Measurements from ENCODE around the gene SLC16A10. TPM values are rescaled to one million over a fixed set of nuclear protein-coding genes. Genes with fewer than 3 reads are reported as not detected.
A peak's percentile ranks its signal among the peaks of the same experiment; 100 is the strongest.
"Not testable (repeated sequence)": the region's sequence is repeated elsewhere in the genome, so short reads cannot be mapped to it uniquely, and the experiment has no call there.

Gene SLC16A10
- total RNA-seq, 1 donor from 2014 or later: 1.9 TPM

DNA sequence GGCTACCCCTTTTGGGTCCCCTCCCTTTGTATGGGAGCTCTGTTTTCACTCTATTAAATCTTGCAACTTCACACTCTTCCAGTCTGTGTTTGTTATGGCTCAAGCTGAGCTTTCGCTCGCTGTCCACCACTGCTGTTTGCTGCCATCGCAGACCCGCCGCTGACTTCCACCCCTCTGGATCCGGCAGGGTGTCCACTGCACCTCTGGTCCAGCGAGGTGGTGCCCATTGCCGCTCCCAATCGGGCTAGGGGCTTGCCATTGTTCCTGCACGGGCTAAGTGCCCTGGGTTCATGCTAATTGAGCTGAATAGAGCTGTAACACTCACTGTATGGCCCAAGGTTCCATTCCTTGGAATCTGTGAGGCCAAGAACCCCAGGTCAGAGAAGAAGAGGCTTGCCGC, 43.7 kb downstream of the SLC16A10 start:
- DNase-seq (ENCODE audit: low read depth): not testable (repeated sequence)

DNA sequence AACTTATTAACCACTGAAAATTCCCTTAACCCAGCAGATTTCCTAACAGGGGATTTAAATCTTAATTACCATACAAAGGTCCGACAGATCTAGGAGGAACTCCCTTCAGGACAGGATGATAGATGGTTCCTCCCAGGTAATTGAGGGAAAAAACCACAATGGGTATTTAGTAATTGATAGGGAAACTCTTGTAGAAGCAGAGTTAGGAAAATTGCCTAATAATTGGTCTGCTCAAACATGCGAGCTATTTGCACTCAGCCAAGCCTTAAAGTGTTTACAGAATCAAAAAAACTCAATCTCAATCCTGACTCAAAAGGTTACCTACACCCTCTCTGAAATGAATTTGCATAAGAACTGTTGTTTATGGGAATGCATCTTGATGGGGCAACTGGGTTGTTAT, 45.4 kb downstream of the SLC16A10 start:
- DNase-seq (ENCODE audit: low read depth): not testable (repeated sequence)

DNA sequence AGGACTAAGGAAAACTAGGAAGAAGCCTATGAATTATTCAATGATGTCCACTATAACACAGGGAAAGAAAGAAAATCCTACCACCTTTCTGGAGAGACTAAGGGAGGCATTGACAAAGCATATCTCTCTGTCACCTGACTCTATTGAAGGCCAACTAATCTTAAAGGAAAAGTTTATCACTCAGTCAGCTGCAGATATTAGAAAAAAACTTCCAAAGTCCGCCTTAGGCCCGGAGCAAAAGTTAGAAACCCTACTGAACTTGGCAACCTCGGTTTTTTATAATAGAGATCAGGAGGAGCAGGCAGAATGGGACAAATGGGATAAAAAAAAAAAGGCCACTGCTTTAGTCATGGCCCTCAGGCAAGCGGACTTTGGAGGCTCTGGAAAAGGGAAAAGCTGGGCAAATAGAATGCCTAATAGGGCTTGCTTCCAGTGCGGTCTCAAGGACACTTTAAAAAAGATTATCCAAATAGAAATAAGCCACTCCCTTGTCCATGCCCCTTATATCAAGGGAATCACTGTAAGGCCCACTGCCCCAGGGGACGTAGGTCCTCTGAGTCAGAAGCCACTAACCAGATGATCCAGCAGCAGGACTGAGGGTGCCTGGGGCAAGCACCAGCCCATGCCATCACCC, 47.0 kb downstream of the SLC16A10 start:
- DNase-seq (ENCODE audit: low read depth): not testable (repeated sequence)

DNA sequence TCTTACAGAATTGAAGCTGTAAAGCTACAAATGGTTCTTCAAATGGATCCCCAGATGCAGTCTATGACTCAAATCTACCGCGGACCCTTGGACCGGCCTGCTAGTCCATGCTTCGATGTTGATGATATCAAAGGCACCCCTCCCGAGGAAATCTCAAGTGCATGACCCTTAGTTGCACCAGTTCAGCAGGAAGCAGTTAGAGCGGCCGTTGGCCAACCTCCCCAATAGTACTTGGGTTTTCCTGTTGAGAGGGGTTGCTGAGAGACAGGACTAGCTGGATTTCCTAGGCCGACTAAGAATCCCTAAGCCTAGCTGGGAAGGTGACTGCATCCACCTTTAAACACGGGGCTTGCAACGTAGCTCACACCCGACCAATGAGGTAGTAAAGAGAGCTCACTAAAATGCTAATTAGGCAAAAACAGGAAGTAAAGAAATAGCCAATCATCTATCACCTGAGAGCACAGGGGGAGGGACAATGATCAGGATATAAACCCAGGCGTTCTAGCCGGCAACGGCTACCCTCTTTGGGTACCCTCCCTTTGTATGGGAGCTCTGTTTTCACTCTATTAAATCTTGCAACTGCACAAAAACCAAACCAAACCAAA, 50.3 kb downstream of the SLC16A10 start:
- DNase-seq (ENCODE audit: low read depth): not testable (repeated sequence)

DNA sequence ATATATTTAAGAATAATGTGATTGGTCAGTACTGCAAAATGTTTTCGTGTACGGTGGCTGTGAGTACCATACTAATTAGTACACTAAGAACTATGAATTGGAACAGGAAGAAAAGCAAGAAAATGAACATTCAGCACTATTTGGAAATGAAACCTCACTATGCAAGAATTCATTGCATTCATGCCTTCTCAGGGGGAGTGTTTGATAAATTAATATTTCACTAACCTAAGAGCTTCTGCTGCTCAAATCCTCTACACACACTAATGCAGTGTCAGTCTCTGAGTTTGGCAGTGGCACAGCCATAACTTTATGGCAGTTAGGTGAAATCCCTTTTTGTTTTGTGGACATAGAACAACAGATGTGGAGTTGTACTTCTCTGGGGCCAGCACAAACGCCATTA, 60.1 kb downstream of the SLC16A10 start:
- no peak for DNase-seq (ENCODE audit: low read depth)

DNA sequence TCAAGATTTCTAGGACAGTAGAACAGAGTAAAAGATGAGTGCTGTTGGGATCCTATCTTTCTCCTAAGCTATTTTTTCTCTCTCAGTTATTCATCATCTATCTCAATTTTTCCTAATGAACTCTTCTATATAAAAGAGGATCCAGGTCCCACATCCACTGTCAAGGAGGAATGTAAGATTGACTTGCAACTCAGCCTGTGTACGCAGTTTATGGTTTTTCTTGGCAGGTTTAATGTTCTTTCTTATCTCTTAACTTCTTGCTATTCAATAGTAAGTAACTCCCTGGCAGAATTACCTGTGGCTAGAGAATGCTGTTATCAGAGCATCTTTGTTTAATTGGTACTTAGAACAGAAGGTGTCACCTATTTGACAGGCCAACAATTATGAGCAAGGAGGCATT, 60.8 kb downstream of the SLC16A10 start:
- DNase-seq (ENCODE audit: low read depth): no peak

DNA sequence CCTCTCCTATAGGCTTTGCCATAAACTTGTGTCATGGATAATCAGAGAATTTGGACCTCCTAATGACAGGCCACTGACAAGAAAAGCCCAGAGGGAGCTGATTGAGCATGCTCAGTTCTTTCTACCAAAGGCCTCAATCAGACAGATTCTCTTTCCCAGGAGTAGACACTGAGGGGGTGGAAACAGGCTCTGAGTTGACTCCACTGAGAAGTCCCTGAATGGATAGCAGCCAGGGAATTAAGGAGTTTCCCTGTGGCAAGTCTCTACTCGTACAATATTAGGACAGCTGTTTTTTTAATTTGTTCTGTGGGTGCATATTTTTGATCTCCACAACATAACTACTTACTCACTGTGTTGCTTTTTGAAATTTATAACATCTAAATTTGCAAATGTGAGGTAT, 63.3 kb downstream of the SLC16A10 start:
- peak; percentile 46 for DNase-seq (ENCODE audit: low read depth)

DNA sequence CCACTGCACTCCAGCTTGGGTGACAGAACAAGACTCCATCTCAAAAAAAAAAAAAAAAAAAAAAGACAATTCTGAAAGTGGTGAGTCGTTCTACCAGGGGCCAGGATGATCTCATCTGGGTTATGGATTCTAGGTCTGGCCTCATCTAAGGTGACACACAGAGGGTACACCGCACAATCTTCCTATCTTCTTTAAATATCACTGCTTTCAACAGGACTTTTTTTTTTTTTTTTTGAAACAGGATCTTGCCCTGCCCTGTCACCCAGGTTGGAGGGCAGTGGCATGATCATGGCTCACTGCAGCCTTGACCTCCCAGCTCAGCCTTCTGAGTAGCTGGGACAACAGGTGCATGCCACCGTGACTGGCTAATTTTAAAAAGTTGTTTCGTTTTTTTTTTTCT, 67.7 kb downstream of the SLC16A10 start:
- no peak for DNase-seq (ENCODE audit: low read depth)

DNA sequence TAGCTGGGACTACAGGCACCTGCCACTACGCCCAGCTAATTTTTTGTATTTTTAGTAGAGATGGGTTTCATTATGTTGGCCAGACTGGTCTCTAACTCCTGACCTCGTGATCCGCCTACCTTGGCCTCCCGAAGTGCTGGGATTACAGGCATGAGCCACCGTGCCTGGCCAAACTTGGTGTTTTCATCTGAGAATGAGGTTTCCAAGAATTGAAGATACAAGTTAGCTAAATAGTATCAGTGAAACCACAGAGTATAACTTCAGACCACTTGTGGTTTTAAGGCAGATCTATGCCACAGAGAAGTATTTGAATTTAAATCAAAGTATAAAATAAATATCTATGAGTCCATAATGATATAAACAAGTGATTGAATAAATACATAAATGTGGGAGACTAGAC, 70.1 kb downstream of the SLC16A10 start:
- no peak for DNase-seq (ENCODE audit: low read depth)

DNA sequence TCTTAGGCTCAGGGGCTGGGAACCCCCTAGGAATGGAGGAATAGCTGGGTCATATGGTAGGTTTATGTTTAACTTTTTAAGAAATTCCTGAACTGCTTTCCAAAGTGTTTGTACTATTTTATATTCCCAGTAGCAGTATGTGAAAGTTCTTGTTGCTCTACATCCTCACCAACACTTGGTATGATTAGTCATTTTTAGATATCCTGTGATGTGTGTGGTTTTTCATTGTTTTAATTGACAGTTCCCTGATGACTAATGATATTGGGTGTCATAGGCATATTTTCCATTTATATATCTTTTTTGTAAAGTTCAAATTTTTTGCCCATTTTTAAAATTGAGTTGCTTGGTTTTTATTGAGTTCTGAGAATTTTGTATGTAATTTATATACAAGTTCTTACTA, 72.3 kb downstream of the SLC16A10 start:
- no peak for DNase-seq (ENCODE audit: low read depth)

DNA sequence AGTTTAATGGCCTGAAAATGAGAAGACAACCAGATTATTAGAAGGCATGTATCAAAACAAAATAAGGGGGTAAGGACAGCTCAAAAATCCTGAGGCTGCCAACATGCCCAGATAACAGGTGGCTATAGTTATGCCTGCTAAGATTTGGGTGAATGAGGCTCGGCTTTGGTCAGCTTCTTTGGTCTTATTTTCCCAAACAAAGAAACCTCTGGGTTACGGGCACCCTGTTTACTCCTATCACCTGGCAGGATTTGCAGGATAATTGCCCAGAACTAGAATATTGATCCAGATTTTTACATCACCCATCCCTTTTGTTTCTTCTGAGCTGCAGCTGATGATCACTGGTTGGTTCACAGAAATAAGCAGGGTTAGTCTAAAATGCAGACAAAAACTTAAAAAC, 74.3 kb downstream of the SLC16A10 start:
- DNase-seq (ENCODE audit: low read depth): no peak

DNA sequence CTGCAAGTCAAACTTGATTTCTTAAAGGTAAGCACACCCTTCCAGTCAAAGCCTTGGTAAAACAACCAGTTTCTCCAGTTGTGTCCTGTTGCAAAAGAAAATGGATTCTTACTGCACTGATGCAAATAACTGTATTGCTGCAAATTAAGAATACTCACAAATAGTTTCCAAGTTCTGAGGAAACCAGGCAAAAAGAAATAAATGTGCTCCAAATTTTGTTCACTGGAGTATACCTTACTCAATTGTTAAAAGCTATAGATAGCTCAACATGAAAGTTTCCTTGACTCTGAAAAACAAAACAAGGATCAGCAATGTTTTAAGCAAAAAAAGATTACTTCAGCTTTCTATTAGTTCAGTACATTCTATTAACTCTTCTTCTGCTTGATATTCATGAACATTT, 75.2 kb downstream of the SLC16A10 start:
- DNase-seq (ENCODE audit: low read depth): no peak

DNA sequence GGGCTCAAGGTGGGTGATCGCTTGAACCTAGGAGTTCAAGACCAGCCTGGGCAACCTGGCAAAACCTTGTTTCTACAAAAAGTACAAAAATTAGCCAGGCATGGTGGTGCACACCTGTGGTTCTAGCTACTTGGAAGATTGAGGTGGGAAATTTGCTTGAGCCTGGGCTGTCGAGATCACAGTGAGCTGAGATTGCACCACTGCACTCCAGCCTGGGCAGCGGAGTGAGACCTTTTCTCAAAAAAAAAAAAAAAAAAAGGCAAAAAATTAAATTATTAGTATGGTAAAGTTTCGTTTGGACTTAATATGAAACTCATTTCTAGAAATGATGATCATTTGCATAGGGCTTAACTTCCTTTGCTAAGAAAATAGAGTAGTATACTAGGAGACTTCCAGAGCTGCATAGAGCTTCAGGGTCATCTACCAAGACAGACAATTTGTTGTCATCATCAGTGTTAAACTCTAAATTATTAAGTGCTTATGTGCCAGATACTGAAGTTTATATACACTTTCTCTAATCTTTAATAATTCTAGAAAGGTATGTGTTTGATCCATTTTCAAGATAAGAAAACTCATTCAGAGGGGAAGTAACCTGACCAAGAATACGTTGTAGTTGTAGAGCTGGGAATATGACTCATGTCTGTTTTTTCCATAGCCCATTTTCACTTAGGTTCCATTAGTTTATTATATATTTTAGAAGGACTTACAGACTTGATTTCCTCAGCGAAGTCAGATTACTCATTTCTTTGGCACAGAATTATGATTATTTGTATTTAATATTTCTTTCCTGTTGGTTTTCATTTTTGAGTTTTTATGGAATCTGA, 84.5 kb downstream of the SLC16A10 start:
- no peak for DNase-seq (ENCODE audit: low read depth)

DNA sequence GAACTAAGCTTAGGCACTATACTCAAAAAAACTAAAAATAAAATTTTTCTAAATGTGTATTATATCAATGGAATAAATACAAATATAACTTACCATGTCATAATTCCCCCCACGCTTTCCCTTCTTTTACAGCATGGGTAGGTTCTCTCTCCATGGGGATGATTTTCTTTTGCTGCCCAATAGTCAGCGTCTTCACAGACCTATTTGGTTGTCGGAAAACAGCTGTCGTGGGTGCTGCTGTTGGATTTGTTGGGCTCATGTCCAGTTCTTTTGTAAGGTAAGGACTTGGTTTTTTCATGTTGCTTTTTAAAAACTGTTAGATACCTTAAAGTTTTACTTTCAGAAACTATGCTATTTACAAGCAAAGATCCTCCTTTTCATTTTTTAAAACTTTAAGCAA, 85.3 kb downstream of the SLC16A10 start:
- peak; percentile 12 for DNase-seq (ENCODE audit: low read depth)

DNA sequence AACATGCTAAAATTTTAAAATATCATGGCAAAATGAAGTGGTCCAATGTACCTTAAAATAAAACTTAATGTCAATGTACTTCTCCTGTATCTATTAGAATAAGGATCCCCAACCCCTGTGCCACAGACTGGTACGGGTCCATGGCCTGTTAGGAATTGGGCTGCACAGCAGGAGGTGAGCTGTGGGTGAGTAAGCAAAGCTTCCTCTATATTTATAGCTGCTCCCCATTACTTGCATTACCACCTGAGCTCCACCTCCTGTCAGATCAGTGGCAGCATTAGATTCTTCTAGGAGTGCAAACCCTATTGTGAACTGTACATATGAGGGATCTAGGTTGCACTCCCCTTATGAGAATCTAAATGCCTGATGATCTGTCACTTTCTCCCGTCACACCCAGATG, 86.0 kb downstream of the SLC16A10 start:
- no peak for DNase-seq (ENCODE audit: low read depth)

DNA sequence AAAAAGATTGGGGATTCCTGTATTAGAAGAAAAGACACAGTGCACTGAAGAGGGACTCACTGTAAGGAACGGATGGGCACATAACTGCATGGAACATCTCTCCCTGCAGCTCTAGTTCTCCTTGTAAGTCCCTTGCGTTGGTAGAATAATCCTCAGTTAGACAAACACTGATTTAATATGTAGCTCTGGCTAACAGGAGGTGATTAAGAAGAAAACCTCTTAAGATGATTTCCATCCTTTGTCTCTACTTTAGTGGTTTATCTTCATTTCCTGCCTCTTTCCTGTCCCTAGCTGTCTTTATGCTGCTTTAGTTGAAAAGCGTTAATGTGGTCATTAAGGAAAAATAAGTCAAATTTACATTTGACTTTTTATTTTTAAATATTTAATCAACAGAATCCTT, 86.6 kb downstream of the SLC16A10 start:
- DNase-seq (ENCODE audit: low read depth): no peak

DNA sequence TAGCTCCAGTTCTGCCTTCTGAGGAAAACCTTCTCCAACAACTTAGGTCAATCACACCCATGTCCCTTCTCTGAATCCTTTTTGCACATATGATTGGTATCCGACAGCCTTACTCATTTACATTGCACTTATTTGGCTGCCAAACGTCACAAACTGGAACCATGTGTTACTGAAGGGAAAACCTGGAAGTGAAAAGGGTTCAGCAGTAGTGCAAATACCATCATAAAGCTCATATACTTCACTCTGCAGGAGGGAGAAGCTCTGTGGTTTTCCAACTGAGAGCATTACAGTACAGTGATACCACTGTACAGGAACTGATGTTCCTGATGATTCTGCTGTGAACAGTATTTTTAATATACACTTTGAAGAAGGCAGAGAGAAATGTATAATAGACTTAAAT, 87.8 kb downstream of the SLC16A10 start:
- no peak for DNase-seq (ENCODE audit: low read depth)

DNA sequence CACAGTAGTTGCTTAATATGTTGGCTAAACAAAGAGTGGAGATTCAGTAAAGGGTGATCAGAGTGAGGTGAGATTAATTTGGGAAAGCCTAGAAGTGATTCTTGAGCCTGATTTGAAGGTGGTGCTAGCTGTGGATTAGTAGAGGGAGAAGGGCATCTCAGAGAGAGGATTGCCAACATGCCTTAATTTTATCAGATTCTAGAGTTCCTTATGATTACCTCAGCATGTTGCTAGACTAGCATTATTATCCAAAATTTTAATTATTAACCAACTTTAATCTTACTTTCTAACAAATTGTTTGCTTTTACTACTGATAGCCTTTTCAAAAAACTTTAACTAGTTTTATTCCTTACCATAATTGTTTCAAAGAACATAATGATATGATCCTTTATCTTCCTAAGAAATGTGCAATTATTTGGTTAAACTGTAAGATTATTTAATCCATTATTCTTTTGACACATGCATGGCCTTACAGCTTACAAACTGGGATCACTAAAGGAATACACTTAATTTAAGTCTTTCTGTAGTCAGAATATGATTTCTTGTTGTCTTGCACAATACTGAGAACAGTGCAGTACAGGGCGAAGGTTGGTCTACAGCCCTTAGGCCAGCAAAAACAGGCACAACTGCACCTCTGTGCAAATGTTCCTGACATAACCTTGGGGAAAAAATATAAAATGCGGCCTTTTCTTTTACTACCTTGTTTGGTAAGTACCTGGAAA, 88.9 kb downstream of the SLC16A10 start:
- DNase-seq (ENCODE audit: low read depth): no peak

DNA sequence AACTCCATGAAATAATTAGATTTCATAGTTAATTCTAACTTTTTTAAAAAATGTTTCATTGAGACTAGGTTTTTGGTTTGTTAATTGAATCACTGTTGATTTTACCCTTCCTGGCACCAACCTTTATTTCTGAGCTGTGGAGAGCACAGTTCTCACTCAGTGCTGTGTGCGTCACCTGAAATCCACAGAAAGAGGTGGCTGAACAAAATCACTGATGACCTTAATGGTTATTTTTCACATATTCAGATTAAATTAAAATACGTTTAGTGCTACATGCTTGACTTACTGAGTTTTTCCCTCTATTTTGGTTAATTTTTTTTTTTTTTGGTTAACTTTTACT, 89.4 kb downstream of the SLC16A10 start:
- DNase-seq (ENCODE audit: low read depth): no peak

DNA sequence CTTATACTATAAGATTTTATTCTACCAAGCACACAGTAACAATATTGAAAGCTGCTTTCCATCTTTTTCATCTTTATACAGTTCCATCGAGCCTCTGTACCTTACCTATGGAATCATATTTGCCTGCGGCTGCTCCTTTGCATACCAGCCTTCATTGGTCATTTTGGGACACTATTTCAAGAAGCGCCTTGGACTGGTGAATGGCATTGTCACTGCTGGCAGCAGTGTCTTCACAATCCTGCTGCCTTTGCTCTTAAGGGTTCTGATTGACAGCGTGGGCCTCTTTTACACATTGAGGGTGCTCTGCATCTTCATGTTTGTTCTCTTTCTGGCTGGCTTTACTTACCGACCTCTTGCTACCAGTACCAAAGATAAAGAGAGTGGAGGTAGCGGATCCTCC, 89.8 kb downstream of the SLC16A10 start:
- no peak for DNase-seq (ENCODE audit: low read depth)

DNA sequence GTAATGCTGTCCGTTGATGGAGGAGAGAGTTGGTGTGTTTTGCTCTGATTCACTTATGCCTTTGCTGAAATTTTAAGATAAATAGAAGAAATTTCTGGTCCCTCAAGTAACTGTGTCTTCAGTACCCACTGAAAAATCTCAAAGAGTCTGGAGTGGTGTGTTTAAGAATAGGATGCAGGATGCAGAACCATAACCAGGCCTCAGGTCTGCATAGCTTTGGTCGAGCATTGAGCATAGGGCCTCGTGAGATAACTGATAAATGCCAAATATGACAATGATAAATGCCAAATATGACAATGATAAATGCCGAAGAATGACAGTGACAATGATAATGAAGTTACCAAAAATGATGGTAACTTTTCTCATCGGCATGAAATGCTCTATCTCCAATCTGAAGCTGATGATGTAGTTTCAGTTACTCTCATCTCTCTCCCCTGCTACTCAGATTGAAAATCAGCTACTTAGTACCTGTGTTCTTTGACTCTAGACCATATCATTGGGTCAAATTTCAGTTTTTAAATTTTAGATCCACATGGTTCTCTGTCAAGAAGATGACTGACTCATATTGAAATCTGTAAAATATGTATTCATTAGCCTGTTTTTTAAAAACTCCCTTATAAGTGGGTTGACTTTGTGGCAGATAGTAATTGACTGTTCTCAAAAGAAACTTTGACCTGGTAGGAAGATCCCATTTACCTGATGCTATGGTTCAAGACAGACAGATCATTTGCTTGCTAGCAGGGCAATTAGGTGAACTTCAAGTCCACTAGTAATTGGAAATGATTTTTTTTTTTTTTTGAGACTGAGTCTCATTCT, 96.6 kb downstream of the SLC16A10 start:
- DNase-seq (ENCODE audit: low read depth): no peak

All from myocyte (in vitro differentiated cells).